ENCODE data around the gene GP1BA.

- TF ChIP-seq CTCF (IDR thresholded peaks at IDR 0.05) (no peak), POLR2AphosphoS5 (IDR thresholded peaks at IDR 0.05) (no peak), EP300 (IDR thresholded peaks at IDR 0.05) (no peak), POLR2A (IDR thresholded peaks at IDR 0.05) (no peak)
Observed at GRCh38 chr17:4974115-4974670, 42.1 kb downstream of the GP1BA start.

Measured in suprapubic skin (tissue), 4 donors.